Measurements from ENCODE around the gene CCL17.
"Not testable (repeated sequence)": the region's sequence is repeated elsewhere in the genome, so short reads cannot be mapped to it uniquely, and the experiment has no call there.

Gene CCL17
- 0 reads per million in 2 donors for total RNA-seq

GRCh38 chr16:57403965-57404817 is at the start of gene CCL17:
Gene CCL17 (plus strand): TSS chr16:57404767. CDS start chr16:57413933, 9,166 bp downstream.
- no peak for DNase-seq

GRCh38 chr16:57355898-57356414 is 48.6 kb upstream of the CCL17 start:
- no peak for DNase-seq

- no peak for DNase-seq
These were observed 48.0 kb upstream of the CCL17 start for GRCh38 chr16:57356547-57356946.

GRCh38 chr16:57357330-57358085 is 47.1 kb upstream of the CCL17 start:
- no peak for DNase-seq

GRCh38 chr16:57358086-57358420 is 46.5 kb upstream of the CCL17 start:
- DNase-seq, result no peak

GRCh38 chr16:57358527-57359095 is 46.0 kb upstream of the CCL17 start, which contains the start of gene CCL22:
Gene CCL22 (plus strand): TSS chr16:57358783. CDS start chr16:57358817, 34 bp downstream.
- no peak for DNase-seq

- DNase-seq, result no peak
These were observed 44.1 kb upstream of the CCL17 start for GRCh38 chr16:57360321-57360935.

GRCh38 chr16:57361404-57361803 is 43.2 kb upstream of the CCL17 start:
- no peak for DNase-seq

GRCh38 chr16:57364143-57364542 is 40.4 kb upstream of the CCL17 start:
- no peak for DNase-seq

GRCh38 chr16:57366544-57367040 is 38.0 kb upstream of the CCL17 start:
- no peak for DNase-seq

- no peak for DNase-seq
These were observed 37.3 kb upstream of the CCL17 start for GRCh38 chr16:57367116-57367752.

GRCh38 chr16:57371494-57372371 is 32.8 kb upstream of the CCL17 start:
- no peak for DNase-seq

- DNase-seq, result no peak
These were observed 32.0 kb upstream of the CCL17 start, which contains the start of gene CX3CL1 for GRCh38 chr16:57372372-57373116. Gene CX3CL1 (plus strand): TSS chr16:57372490. CDS start chr16:57372569, 79 bp downstream.

GRCh38 chr16:57373117-57373947 is 31.2 kb upstream of the CCL17 start:
- no peak for DNase-seq

GRCh38 chr16:57374067-57374534 is 30.5 kb upstream of the CCL17 start:
- no peak for DNase-seq

- DNase-seq, result not testable (repeated sequence)
These were observed 29.6 kb upstream of the CCL17 start for GRCh38 chr16:57374925-57375465.

GRCh38 chr16:57376313-57376818 is 28.2 kb upstream of the CCL17 start:
- no peak for DNase-seq

GRCh38 chr16:57377080-57377841 is 27.3 kb upstream of the CCL17 start:
- DNase-seq, result no peak

All from T-helper 9 cell (primary cell).